DND-41 (cell line): ENCODE measurements around the gene ZNF181.

ENCODE experiments used
- ATAC-seq: fragments of 200-7000 bp; cut with Tn5 transposase; 3 replicates; pipeline ENCODE4 v1.9.1; 2021; ENCODE audit warnings: low read depth; ENCODE audit not compliant: insufficient read depth
- DNase-seq: peaks from one replicate; pipeline ENCODE4 v3.0.0-alpha.2; 2020
- H2AFZ ChIP-seq: 2 replicates; pipeline ENCODE4 v1.6.0; 2012; ENCODE audit warnings: low read depth, low read length
- H3K27ac ChIP-seq: 2 replicates; pipeline ENCODE4 v1.5.1; 2012; ENCODE audit warnings: low read length, inconsistent platforms
- H3K27me3 ChIP-seq: fragments of 200-600 bp; sonication (generic); 2 replicates; pipeline ENCODE4 v1.6.0; 2012; ENCODE audit warnings: low read length, mild to moderate bottlenecking, inconsistent platforms; ENCODE audit not compliant: insufficient read depth, poor library complexity
- H3K36me3 ChIP-seq: 2 replicates; pipeline ENCODE4 v1.5.1; 2012; ENCODE audit warnings: low read length, inconsistent platforms; ENCODE audit not compliant: insufficient read depth
- H3K4me1 ChIP-seq: 2 replicates; pipeline ENCODE4 v1.5.1; 2012; ENCODE audit warnings: mild to moderate bottlenecking, low read length; ENCODE audit not compliant: insufficient read depth
- H3K4me2 ChIP-seq: 2 replicates; pipeline ENCODE4 v1.6.0; 2012; ENCODE audit warnings: mild to moderate bottlenecking, moderate library complexity, low read length, inconsistent platforms; ENCODE audit not compliant: insufficient read depth
- H3K4me3 ChIP-seq, 2 experiments: fragments of 200-600 bp in 1 of 2; shearing (Covaris generic) in 1 of 2; 2 replicates each; pipeline ENCODE4 v1.5.1; 2012 to 2016; ENCODE audit warnings: inconsistent platforms in 2 of 2, low read length in 2 of 2, mild to moderate bottlenecking in 2 of 2, low read depth in 1 of 2, moderate library complexity in 1 of 2
- H3K79me2 ChIP-seq: 2 replicates; pipeline ENCODE4 v1.6.0; 2012; ENCODE audit warnings: low read length, inconsistent platforms; ENCODE audit not compliant: insufficient read depth
- H3K9ac ChIP-seq: 2 replicates; pipeline ENCODE4 v1.6.0; 2012; ENCODE audit warnings: low read depth, mild to moderate bottlenecking, inconsistent platforms, low read length, moderate library complexity
- H3K9me3 ChIP-seq: 2 replicates; pipeline ENCODE4 v1.5.1; 2012; ENCODE audit warnings: low read length, moderate library complexity, mild to moderate bottlenecking, inconsistent platforms; ENCODE audit not compliant: insufficient read depth, severe bottlenecking
- H4K20me1 ChIP-seq: 2 replicates; pipeline ENCODE4 v1.6.0; 2012; ENCODE audit warnings: low read length; ENCODE audit not compliant: insufficient read depth
- EZH2 ChIP-seq: IDR thresholded peaks from 3 replicates; pipeline ENCODE4 v1.6.1; 2012; ENCODE audit warnings: borderline replicate concordance, low read depth, mild to moderate bottlenecking, moderate library complexity, low read length, inconsistent platforms; ENCODE audit not compliant: severe bottlenecking
- TF ChIP-seq, protein P1 (sequence below): IDR thresholded peaks from 2 replicates; pipeline ENCODE4 v1.5.1; 2012; ENCODE audit warnings: borderline replicate concordance, low read length, moderate library complexity, mild to moderate bottlenecking; ENCODE audit not compliant: poor library complexity, severe bottlenecking; ENCODE audit errors: extremely low read depth

Gene ZNF181

DNA sequence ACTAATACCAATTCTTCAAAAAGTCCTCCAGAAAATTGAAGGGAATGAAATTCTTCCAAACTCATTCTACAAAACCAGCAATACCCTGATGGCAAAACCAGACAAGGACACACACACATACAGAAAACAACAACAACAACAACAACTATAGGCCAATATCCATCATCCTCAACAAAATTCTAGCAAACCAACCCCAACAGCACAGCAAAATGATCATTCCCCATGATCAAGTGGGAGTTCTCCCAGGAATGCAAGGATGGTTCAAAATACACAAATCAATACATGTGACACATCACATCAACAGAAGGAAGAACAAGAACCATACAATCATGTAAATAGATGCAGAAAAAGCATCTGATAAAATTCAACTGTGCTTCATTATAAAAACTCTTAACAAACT, 18.7 kb upstream of the ZNF181 start:
- Histone ChIP-seq H4K20me1 (no peaks in the 10 kb centered on the region), H3K36me3 (no peaks in the 10 kb centered on the region), H3K9ac (no peak overlapping the region), H3K4me1 (no peaks in the 10 kb centered on the region), H3K27ac (no peak overlapping the region), H3K27me3 (no peaks in the 10 kb centered on the region), H2AFZ (no peak overlapping the region), H3K79me2 (no peaks in the 10 kb centered on the region), H3K4me2 (no peak overlapping the region), H3K4me3 (no peak overlapping the region), H3K9me3 (peaks cover 21% of the 10 kb centered on the region)
- DNase-seq (no peak), ATAC-seq (no peak)
- no peak for TF ChIP-seq EZH2
- TF ChIP-seq, protein P1, sequence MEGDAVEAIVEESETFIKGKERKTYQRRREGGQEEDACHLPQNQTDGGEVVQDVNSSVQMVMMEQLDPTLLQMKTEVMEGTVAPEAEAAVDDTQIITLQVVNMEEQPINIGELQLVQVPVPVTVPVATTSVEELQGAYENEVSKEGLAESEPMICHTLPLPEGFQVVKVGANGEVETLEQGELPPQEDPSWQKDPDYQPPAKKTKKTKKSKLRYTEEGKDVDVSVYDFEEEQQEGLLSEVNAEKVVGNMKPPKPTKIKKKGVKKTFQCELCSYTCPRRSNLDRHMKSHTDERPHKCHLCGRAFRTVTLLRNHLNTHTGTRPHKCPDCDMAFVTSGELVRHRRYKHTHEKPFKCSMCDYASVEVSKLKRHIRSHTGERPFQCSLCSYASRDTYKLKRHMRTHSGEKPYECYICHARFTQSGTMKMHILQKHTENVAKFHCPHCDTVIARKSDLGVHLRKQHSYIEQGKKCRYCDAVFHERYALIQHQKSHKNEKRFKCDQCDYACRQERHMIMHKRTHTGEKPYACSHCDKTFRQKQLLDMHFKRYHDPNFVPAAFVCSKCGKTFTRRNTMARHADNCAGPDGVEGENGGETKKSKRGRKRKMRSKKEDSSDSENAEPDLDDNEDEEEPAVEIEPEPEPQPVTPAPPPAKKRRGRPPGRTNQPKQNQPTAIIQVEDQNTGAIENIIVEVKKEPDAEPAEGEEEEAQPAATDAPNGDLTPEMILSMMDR = no peak

DNA sequence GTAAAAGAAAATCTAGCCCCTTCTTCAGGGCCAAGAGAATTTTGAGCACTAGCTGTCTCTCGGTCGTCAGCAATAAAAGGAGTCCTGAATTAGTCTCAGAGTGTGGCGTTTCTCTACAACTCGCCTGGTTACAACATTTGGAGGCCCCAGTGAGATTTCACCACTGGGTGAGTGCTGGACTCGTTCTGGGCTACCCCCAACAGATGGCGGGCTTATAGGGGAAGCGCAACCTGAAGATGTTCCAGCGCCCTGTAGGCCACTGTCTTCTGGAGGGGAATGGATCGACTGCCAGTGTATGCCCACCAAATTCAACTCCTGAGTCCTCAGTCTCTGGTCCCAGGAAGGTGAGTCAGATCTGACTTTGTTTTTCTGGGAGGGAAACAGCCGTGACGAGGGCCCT, 11.7 kb upstream of the ZNF181 start:
- no peaks in the 10 kb centered on the region for H3K79me2 ChIP-seq
- no peak overlapping the region for H3K27ac ChIP-seq
- no peak overlapping the region for H3K4me2 ChIP-seq
- no peak overlapping the region for H3K4me3 ChIP-seq
- no peaks in the 10 kb centered on the region for H4K20me1 ChIP-seq
- ATAC-seq = no peak
- H3K4me1 ChIP-seq = no peaks in the 10 kb centered on the region
- peaks cover 6% of the 10 kb centered on the region for H3K27me3 ChIP-seq
- no peak for DNase-seq
- H2AFZ ChIP-seq = no peak overlapping the region
- no peak overlapping the region for H3K9ac ChIP-seq
- H3K9me3 ChIP-seq = no peaks in the 10 kb centered on the region
- no peaks in the 10 kb centered on the region for H3K36me3 ChIP-seq
- TF ChIP-seq, protein P1 = no peak
- TF ChIP-seq EZH2 = no peak

DNA sequence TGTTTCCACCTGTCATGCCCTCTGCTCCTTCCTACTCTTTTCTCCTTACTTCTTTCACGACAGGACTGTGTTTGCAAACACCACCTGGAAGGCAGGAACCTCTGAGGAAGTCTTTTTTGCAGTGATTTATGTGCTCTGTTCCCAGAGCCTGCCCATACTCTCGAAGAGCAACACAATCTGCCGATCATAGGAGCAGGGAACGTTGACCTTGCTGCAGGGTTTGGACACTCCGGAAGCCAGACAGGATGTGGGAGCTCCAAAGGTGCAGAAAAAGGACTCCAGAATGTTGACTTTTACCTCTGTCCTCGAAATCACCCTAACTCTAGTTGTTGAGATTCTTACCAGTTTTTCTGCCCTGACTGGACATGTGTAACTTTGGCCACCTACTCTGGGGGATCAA, 8.6 kb upstream of the ZNF181 start:
- TF ChIP-seq EZH2 = no peak
- TF ChIP-seq, protein P1 = no peak
- Histone ChIP-seq H3K36me3 (no peaks in the 10 kb centered on the region), H3K27ac (no peak overlapping the region), H3K27me3 (peaks cover 10% of the 10 kb centered on the region), H3K4me3 (no peak overlapping the region), H2AFZ (no peak overlapping the region), H4K20me1 (no peaks in the 10 kb centered on the region), H3K79me2 (no peaks in the 10 kb centered on the region), H3K9ac (no peak overlapping the region), H3K4me1 (no peaks in the 10 kb centered on the region), H3K4me2 (no peak overlapping the region), H3K9me3 (no peaks in the 10 kb centered on the region)
- DNase-seq = no peak
- ATAC-seq = no peak

DNA sequence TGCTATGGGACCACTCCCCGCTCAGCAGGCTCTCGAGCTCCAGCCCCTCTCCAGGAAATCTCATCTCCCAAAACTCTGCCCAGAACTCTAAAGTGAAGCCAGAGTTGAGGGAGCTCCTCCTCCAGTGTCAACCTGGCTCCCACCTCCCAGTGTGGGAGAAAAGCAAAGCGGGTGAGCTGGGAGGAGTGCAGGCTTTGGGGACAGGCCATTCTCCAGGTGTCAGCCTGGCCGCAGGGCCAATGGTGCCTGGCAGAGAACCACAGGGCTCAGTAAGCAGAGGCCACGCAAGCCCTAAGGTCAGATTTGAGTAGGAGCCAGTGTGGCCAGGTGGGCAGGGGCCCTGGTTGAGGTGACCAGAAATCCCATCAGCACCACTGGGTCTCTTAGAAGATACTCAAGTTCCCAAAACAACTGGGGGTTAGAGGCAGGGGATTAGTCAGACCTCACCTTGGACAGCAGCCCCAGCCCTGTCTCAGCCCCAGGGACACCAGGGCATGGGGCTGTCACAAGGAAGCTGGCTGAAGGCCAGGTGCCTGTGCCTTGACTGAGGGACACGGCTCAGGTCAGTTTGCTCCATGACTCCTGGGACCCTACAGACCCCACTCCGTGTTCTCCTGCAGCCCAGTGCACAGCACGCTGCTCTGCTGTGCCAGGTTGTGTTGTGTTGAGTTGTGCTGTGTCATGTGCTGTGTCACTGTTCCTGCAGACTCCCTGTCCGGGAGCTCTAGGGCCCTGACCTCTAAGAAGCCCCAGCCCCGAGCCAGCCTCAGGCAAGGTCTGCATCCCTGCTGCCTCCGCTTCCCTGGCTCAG, 2.8 kb upstream of the ZNF181 start:
- DNase-seq (no peak), ATAC-seq (no peak)
- Histone ChIP-seq H4K20me1 (no peaks in the 10 kb centered on the region), H3K36me3 (peaks cover 10% of the 10 kb centered on the region), H3K4me2 (no peak overlapping the region), H3K27ac (no peak overlapping the region), H3K79me2 (peaks cover 20% of the 10 kb centered on the region), H2AFZ (no peak overlapping the region), H3K4me3 (no peak overlapping the region), H3K9me3 (no peaks in the 10 kb centered on the region), H3K9ac (no peak overlapping the region), H3K27me3 (peaks cover 4% of the 10 kb centered on the region), H3K4me1 (peaks cover 33% of the 10 kb centered on the region)
- TF ChIP-seq EZH2 = no peak
- TF ChIP-seq, protein P1 = no peak
